H1 (cell line): Measurements from ENCODE around the gene NELL1. TPM values are rescaled to one million over a fixed set of nuclear protein-coding genes. Genes with fewer than 3 reads are reported as not detected.

Experiments used
- CTCF ChIA-PET: fragments of 300-600 bp; sonication (Branson Sonifier 250); formaldehyde crosslinking; loops from one replicate; lab custom pipeline; 2021; ENCODE audit not compliant: partially characterized antibody; lab: Charles Lee
- POLR2A ChIA-PET: fragments of 300-600 bp; sonication (Branson Sonifier 250); formaldehyde crosslinking; loops from one replicate; lab custom pipeline; 2021; ENCODE audit warnings: inconsistent platforms; ENCODE audit not compliant: partially characterized antibody; lab: Charles Lee
- DNase-seq, 2 experiments: peaks; one replicate each; pipeline versions ENCODE4 v3.0.0 to v3.0.0-alpha.2; 2010 to 2022; ENCODE audit warnings: low spot score in 2 of 2, low read depth in 1 of 2, mixed read lengths in 1 of 2
- FAIRE-seq: peaks from 2 replicates; lab custom pipeline; 2011; peaks lifted over from hg19 to GRCh38; lab: Jason Lieb, UNC
- H2AFZ ChIP-seq: 2 replicates; pipeline ENCODE4 v1.8.1; 2012; ENCODE audit warnings: low read length, inconsistent platforms
- H2AK5ac ChIP-seq: 2 replicates; pipeline ENCODE4 v1.6.1; 2013; ENCODE audit warnings: low read depth, low read length
- H2BK120ac ChIP-seq: replicated peaks from 2 replicates; pipeline ENCODE3; 2013; ENCODE audit warnings: low read depth, low read length, inconsistent platforms
- H2BK12ac ChIP-seq: 2 replicates; pipeline ENCODE4 v1.6.1; 2013; ENCODE audit warnings: low read depth, low read length
- H2BK15ac ChIP-seq: 2 replicates; pipeline ENCODE4 v1.6.1; 2013; ENCODE audit warnings: low read length
- H2BK20ac ChIP-seq: 2 replicates; pipeline ENCODE4 v1.6.1; 2013; ENCODE audit warnings: low read length
- H2BK5ac ChIP-seq: 2 replicates; pipeline ENCODE4 v1.6.1; 2013; ENCODE audit warnings: low read depth, low read length
- H3K14ac ChIP-seq: 2 replicates; pipeline ENCODE4 v1.6.1; 2013; ENCODE audit warnings: inconsistent platforms; ENCODE audit not compliant: insufficient read length
- H3K18ac ChIP-seq: 2 replicates; pipeline ENCODE4 v1.6.1; 2013; ENCODE audit warnings: low read length; ENCODE audit errors: extremely low read depth
- H3K23ac ChIP-seq: 2 replicates; pipeline ENCODE4 v1.6.1; 2013; ENCODE audit warnings: inconsistent platforms; ENCODE audit not compliant: insufficient read length
- H3K23me2 ChIP-seq: 2 replicates; pipeline ENCODE4 v1.6.1; 2013; ENCODE audit warnings: low read depth, low read length
- H3K27ac ChIP-seq: 2 replicates; pipeline ENCODE4 v1.6.1; 2011; ENCODE audit warnings: low read depth, low read length, inconsistent platforms
- H3K27me3 ChIP-seq, 4 experiments: replicated peaks in 1 of 4; 1 replicate in 1 of 4; 2 replicates in 3 of 4; pipeline versions ENCODE4 v1.6.1 to v1.8.1; 2011 to 2013; ENCODE audit warnings: low read length in 3 of 4, mild to moderate bottlenecking in 3 of 4, inconsistent platforms in 2 of 4, mixed read lengths in 2 of 4, moderate library complexity in 1 of 4; ENCODE audit not compliant: control insufficient read depth in 3 of 4, insufficient read depth in 3 of 4; ENCODE audit errors: extremely low read depth in 1 of 4
- H3K36me3 ChIP-seq, 4 experiments: 2 replicates each; pipeline versions ENCODE4 v1.6.1 to v1.8.1; 2011 to 2013; ENCODE audit warnings: mild to moderate bottlenecking in 4 of 4, low read length in 3 of 4, moderate library complexity in 2 of 4, control low read depth in 1 of 4, inconsistent platforms in 1 of 4; ENCODE audit not compliant: insufficient read depth in 4 of 4, control insufficient read depth in 2 of 4
- H3K4ac ChIP-seq: replicated peaks from 2 replicates; pipeline ENCODE3; 2013; ENCODE audit warnings: low read length, low read depth, mixed read lengths, inconsistent platforms; ENCODE audit not compliant: insufficient read length
- H3K4me1 ChIP-seq, 4 experiments: replicated peaks in 1 of 4; 1 replicate in 1 of 4; 2 replicates in 3 of 4; pipeline versions ENCODE4 v1.6.1 to v1.8.1; 2011 to 2013; ENCODE audit warnings: low read length in 3 of 4, inconsistent platforms in 2 of 4, mixed read lengths in 1 of 4; ENCODE audit not compliant: insufficient read depth in 4 of 4, control insufficient read depth in 3 of 4
- H3K4me2 ChIP-seq, 2 experiments: 2 replicates each; pipeline versions ENCODE4 v1.6.1 to v1.8.1; 2011 to 2013; ENCODE audit warnings: low read depth in 2 of 2, low read length in 2 of 2, control low read depth in 1 of 2, inconsistent platforms in 1 of 2, mild to moderate bottlenecking in 1 of 2; ENCODE audit not compliant: insufficient read depth in 1 of 2
- H3K4me3 ChIP-seq, 4 experiments: fragments of 200-600, 300-600 bp in 1 of 4; sonication (generic), shearing (Covaris generic), sonication (Bioruptor Twin) in 1 of 4; 2 replicates each; pipeline versions ENCODE4 v1.5.1 to v1.8.1; 2011 to 2016; ENCODE audit warnings: low read length in 4 of 4, low read depth in 3 of 4, control low read depth in 2 of 4, inconsistent platforms in 2 of 4, mild to moderate bottlenecking in 2 of 4, mixed read lengths in 1 of 4, moderate library complexity in 1 of 4; ENCODE audit not compliant: insufficient read depth in 2 of 4; ENCODE audit errors: extremely low read depth in 1 of 4
- H3K56ac ChIP-seq: replicated peaks from 2 replicates; pipeline ENCODE3; 2013; ENCODE audit warnings: low read depth, mild to moderate bottlenecking, mixed read lengths, low read length, inconsistent platforms; ENCODE audit not compliant: insufficient read length
- H3K79me1 ChIP-seq: 2 replicates; pipeline ENCODE4 v1.6.1; 2013; ENCODE audit warnings: low read depth, low read length, control low read depth
- H3K79me2 ChIP-seq, 2 experiments: 2 replicates each; pipeline versions ENCODE4 v1.6.1 to v1.8.1; 2012 to 2013; ENCODE audit warnings: low read length in 2 of 2, mild to moderate bottlenecking in 2 of 2, inconsistent platforms in 1 of 2; ENCODE audit not compliant: insufficient read depth in 2 of 2, control insufficient read depth in 1 of 2
- H3K9ac ChIP-seq, 4 experiments: replicated peaks in 1 of 4; 1 replicate in 1 of 4; 2 replicates in 3 of 4; pipeline versions ENCODE4 v1.6.1 to v1.8.1; 2011 to 2013; ENCODE audit warnings: low read depth in 3 of 4, low read length in 3 of 4, control low read depth in 2 of 4, mild to moderate bottlenecking in 2 of 4, moderate library complexity in 2 of 4, inconsistent platforms in 1 of 4; ENCODE audit errors: extremely low read depth in 1 of 4
- H3K9me3 ChIP-seq, 2 experiments: 2 replicates each; pipeline versions ENCODE4 v1.6.1 to v1.8.1; 2012 to 2013; ENCODE audit warnings: mild to moderate bottlenecking in 2 of 2, moderate library complexity in 2 of 2, control low read depth in 1 of 2, inconsistent platforms in 1 of 2, low read depth in 1 of 2, low read length in 1 of 2, mixed read lengths in 1 of 2; ENCODE audit not compliant: insufficient read depth in 2 of 2
- H4K20me1 ChIP-seq, 2 experiments: replicated peaks in 1 of 2; 2 replicates each; pipeline versions ENCODE3 to v1.8.1; 2011 to 2013; ENCODE audit warnings: inconsistent platforms in 2 of 2, low read length in 2 of 2, mild to moderate bottlenecking in 1 of 2; ENCODE audit not compliant: insufficient read depth in 2 of 2, control insufficient read depth in 1 of 2
- H4K5ac ChIP-seq: 2 replicates; pipeline ENCODE4 v1.6.1; 2013; ENCODE audit warnings: low read length, low read depth, mixed read lengths, inconsistent platforms; ENCODE audit not compliant: insufficient read length
- H4K8ac ChIP-seq: 2 replicates; pipeline ENCODE4 v1.8.0; 2013; ENCODE audit warnings: mild to moderate bottlenecking, moderate library complexity, low read length, inconsistent platforms; ENCODE audit not compliant: insufficient read depth; ENCODE audit errors: extremely low read depth
- H4K91ac ChIP-seq: replicated peaks from 2 replicates; pipeline ENCODE3; 2013; ENCODE audit warnings: low read length, mixed read lengths, inconsistent platforms; ENCODE audit not compliant: insufficient read length
- EP300 ChIP-seq, 2 experiments: IDR thresholded peaks; 1 replicate in 1 of 2; 2 replicates in 1 of 2; pipeline ENCODE4 v1.6.1; 2011 to 2012; ENCODE audit warnings: low read depth in 2 of 2, low read length in 2 of 2, mild to moderate bottlenecking in 2 of 2, borderline replicate concordance in 1 of 2, inconsistent platforms in 1 of 2, moderate library complexity in 1 of 2
- EZH2 ChIP-seq: fragments of 200-600 bp; sonication (generic); IDR thresholded peaks from 2 replicates; pipeline ENCODE4 v1.7.1; 2012; ENCODE audit warnings: low read depth, mild to moderate bottlenecking, moderate library complexity, low read length, inconsistent platforms; ENCODE audit not compliant: severe bottlenecking
- HDAC2 ChIP-seq, 2 experiments: fragments of 300-600 bp in 1 of 2; sonication (generic) in 1 of 2; IDR thresholded peaks; 2 replicates each; pipeline ENCODE4 v1.6.1; 2011 to 2012; ENCODE audit warnings: low read depth in 2 of 2, low read length in 2 of 2, mild to moderate bottlenecking in 2 of 2, moderate library complexity in 2 of 2, borderline replicate concordance in 1 of 2, inconsistent platforms in 1 of 2
- POU5F1 ChIP-seq: IDR thresholded peaks from 2 replicates; pipeline ENCODE4 v1.6.1; 2011; ENCODE audit warnings: low read depth, mild to moderate bottlenecking, low read length, moderate library complexity
- WGBS, 2 experiments: shearing (Covaris generic) in 1 of 2; methylation state at CpG; one replicate each; pipeline versions ENCODE4 v1.1.6 to v1.1.7; 2013 to 2015; ENCODE audit warnings: low lambda C conversion rate in 2 of 2, mixed read lengths in 2 of 2, inconsistent platforms in 1 of 2, low coverage in 1 of 2, missing lambda C conversion rate in 1 of 2; ENCODE audit not compliant: insufficient replicate concordance in 2 of 2, insufficient coverage in 1 of 2, insufficient read length in 1 of 2; ENCODE audit errors: extremely low coverage in 1 of 2, missing lambda C conversion rate in 1 of 2; 5-methylcytosine and 5-hydroxymethylcytosine counted together
- polyA plus RNA-seq, 7 experiments: library from polyadenylated mRNA; depleted of rRNA in 3 of 7; stranded (reverse) in 5 of 7; unstranded in 2 of 7; fragments of >200 nt in 5 of 7; fragments of 200-250 nt in 2 of 7; gene quantifications; 1 replicate in 5 of 7; 2 replicates in 1 of 7; 4 replicates in 1 of 7; pipeline versions ENCODE4 v1.2.1 to v1.2.3, GENCODE V29; 2011 to 2013; ENCODE audit warnings: missing spikeins in 2 of 7, mixed read lengths in 2 of 7
- total RNA-seq: library from RNA; stranded (reverse); fragmentation: NEBNext Ultra II Directional; extraction: Animal tissue kit (Norgen Biotek cat#: 25700); gene quantifications from 2 replicates; pipeline ENCODE4 v1.2.1, GENCODE V29; 2021

Gene NELL1
- total and polyA plus RNA-seq, 2 of the 8 experiments (the other 6 are each of a cell fraction or from before 2014, with no cell fraction given), result 0.21 TPM; not detected in 1

- Histone ChIP-seq H3K4me3 (no peak overlapping the region), H2BK15ac (no peak overlapping the region), H3K18ac (no peak overlapping the region), H2BK12ac (no peak overlapping the region), H4K5ac (no peak overlapping the region), H3K79me2 (no peaks in the 10 kb centered on the region), H3K27ac (no peak overlapping the region), H2BK120ac (no peak overlapping the region), H3K36me3 (no peaks in the 10 kb centered on the region), H3K9ac (no peak overlapping the region), H3K56ac (no peak overlapping the region), H3K27me3 (no peaks in the 10 kb centered on the region), H3K4me2 (no peak overlapping the region), H3K4me1 (no peaks in the 10 kb centered on the region), H3K4ac (no peak overlapping the region), H4K20me1 (no peaks in the 10 kb centered on the region), H2AK5ac (no peak overlapping the region), H3K9me3 (no peaks in the 10 kb centered on the region), H4K91ac (no peak overlapping the region), H4K8ac (no peak overlapping the region), H3K23ac (no peak overlapping the region), H3K79me1 (no peaks in the 10 kb centered on the region), H2AFZ (no peak overlapping the region), H2BK5ac (no peak overlapping the region), H3K23me2 (no peaks in the 10 kb centered on the region), H2BK20ac (no peak overlapping the region), H3K14ac (no peak overlapping the region)
- FAIRE-seq (no peak), DNase-seq (no peak)
- TF ChIP-seq HDAC2 (IDR thresholded peaks at IDR 0.05; ENCODE audit: borderline replicate concordance in 1 of 2, low read depth in 2 of 2, low read length in 2 of 2) (no peak), EP300 (IDR thresholded peaks at IDR 0.05; ENCODE audit: borderline replicate concordance in 1 of 2, low read depth in 2 of 2, low read length in 2 of 2) (no peak), EZH2 (no peak), POU5F1 (no peak)
- 94% methylated on average over 2 of the region's 2 CpGs; no CpG with 5 or more reads in 1 of the 2 experiments for WGBS, 2 experiments
- CTCF ChIA-PET, result no interaction called here
- POLR2A ChIA-PET, result no interaction called here
These were observed 371.2 kb downstream of the NELL1 start for GRCh38 chr11:21040630-21041029.
